Spleen (tissue), 11 donors: ENCODE results near the gene ATP6V1B1. TPM values are rescaled to one million over a fixed set of nuclear protein-coding genes. Genes with fewer than 3 reads are reported as not detected.

Experiments
- DNase-seq: peaks from one replicate; pipeline ENCODE4 v3.0.0-alpha.2; 2020
- H3K27ac ChIP-seq, 8 donors: fragments of 200-600 bp; sonication (generic) in 7 of 8; 1 replicate in 4 of 8; 2 replicates in 4 of 8; pipeline versions ENCODE4 v1.5.0 to v1.8.0; 2016 to 2021; ENCODE audit warnings: inconsistent platforms in 4 of 8, mild to moderate bottlenecking in 4 of 8, moderate library complexity in 1 of 8
- H3K27me3 ChIP-seq, 7 donors: fragments of 200-600 bp; sonication (generic) in 6 of 7; replicated peaks in 1 of 7; 1 replicate in 4 of 7; 2 replicates in 3 of 7; pipeline versions ENCODE4 v1.5.0 to v1.8.0; 2016 to 2021; ENCODE audit warnings: inconsistent platforms in 3 of 7, mild to moderate bottlenecking in 1 of 7
- H3K36me3 ChIP-seq, 6 donors: fragments of 200-600 bp; sonication (generic) in 5 of 6; 1 replicate in 4 of 6; 2 replicates in 2 of 6; pipeline versions ENCODE4 v1.5.0 to v1.8.0; 2016 to 2021; ENCODE audit warnings: inconsistent platforms in 2 of 6
- H3K4me1 ChIP-seq, 6 donors: fragments of 200-600 bp; sonication (generic) in 5 of 6; 1 replicate in 3 of 6; 2 replicates in 3 of 6; pipeline versions ENCODE4 v1.5.0 to v1.8.0; 2016 to 2021; ENCODE audit warnings: inconsistent platforms in 3 of 6
- H3K4me3 ChIP-seq, 8 donors: fragments of 200-600 bp; sonication (generic) in 7 of 8; 1 replicate in 4 of 8; 2 replicates in 4 of 8; pipeline versions ENCODE4 v1.5.0 to v1.8.0; 2016 to 2021; ENCODE audit warnings: inconsistent platforms in 4 of 8, mild to moderate bottlenecking in 4 of 8, moderate library complexity in 2 of 8
- H3K9me3 ChIP-seq, 8 donors: fragments of 200-600 bp; sonication (generic) in 7 of 8; 1 replicate in 4 of 8; 2 replicates in 4 of 8; pipeline versions ENCODE4 v1.5.0 to v1.8.0; 2016 to 2021; ENCODE audit warnings: inconsistent platforms in 4 of 8
- POLR2A ChIP-seq, 3 donors: fragments of 450-650 bp; IDR thresholded peaks; one replicate each; pipeline ENCODE4 v1.5.1; 2017; ENCODE audit warnings: antibody characterized with exemption in 3 of 3, mild to moderate bottlenecking in 1 of 3
- POLR2AphosphoS5 ChIP-seq, 3 donors: sonication (generic); formaldehyde crosslinking; IDR thresholded peaks; one replicate each; pipeline ENCODE4 v1.5.1; 2017; ENCODE audit warnings: antibody characterized with exemption in 3 of 3
- WGBS, 5 donors: extraction: QIAGEN DNeasy Blood & Tissue Kit in 3 of 5; methylation state at CpG; one replicate each; pipeline versions ENCODE4 v1.1.5 to v1.1.7; 2013 to 2018; 5-methylcytosine and 5-hydroxymethylcytosine counted together
- intact Hi-C: fragments of 100-400 bp; cut with DNase I; formaldehyde crosslinking; loops from one replicate; pipeline ENCODE4 v1.15.0; 2023; ENCODE audit warnings: low total_unique reads
- polyA plus RNA-seq, 3 donors: library from polyadenylated mRNA; stranded (reverse); fragments of 200-250 nt; gene quantifications; one replicate each; pipeline ENCODE4 v1.2.1, GENCODE V29; 2013
- total RNA-seq, 7 donors: library from RNA; depleted of rRNA in 3 of 7; stranded (reverse); fragments of >200 nt in 3 of 7; fragmentation: NEBNext Ultra II Directional in 4 of 7; extraction: Animal tissue kit (Norgen Biotek cat#: 25700) in 4 of 7; gene quantifications; one replicate each; pipeline versions ENCODE4 v1.1.0 to v1.2.1, GENCODE V29; 2016 to 2021
- TF ChIP-seq, protein P1 (sequence below), 11 experiments: fragments of 200-600 bp in 7 of 11; fragments of 450-650 bp in 4 of 11; sonication (generic) in 4 of 11; IDR thresholded peaks in 8 of 11; conservative IDR thresholded peaks in 3 of 11; 1 replicate in 7 of 11; 2 replicates in 4 of 11; pipeline versions ENCODE4 v1.4.0 to v1.8.0; 2016 to 2021; ENCODE audit warnings: antibody characterized with exemption in 11 of 11, inconsistent platforms in 4 of 11, mild to moderate bottlenecking in 1 of 11
- donor health status: healthy with polysubstance abuse.
- donor health status: DM: no; HTN: no; CAD: no; lungs with moderate emphysema.
- donor health status: DM: no; HTN: no; CAD: no.
- donor health status: Bipolar disorder and iron deficiency.
- donor health status: healthy.
- donor health status: DM: no; HTN: no; CAD: no.
- donor health status: DM: yes; HTN: yes; CAD: no.

The ATP6V1B1 gene
- total and polyA plus RNA-seq, 10 donors: 0.06 to 0.11 TPM; not detected in 8

DNA sequence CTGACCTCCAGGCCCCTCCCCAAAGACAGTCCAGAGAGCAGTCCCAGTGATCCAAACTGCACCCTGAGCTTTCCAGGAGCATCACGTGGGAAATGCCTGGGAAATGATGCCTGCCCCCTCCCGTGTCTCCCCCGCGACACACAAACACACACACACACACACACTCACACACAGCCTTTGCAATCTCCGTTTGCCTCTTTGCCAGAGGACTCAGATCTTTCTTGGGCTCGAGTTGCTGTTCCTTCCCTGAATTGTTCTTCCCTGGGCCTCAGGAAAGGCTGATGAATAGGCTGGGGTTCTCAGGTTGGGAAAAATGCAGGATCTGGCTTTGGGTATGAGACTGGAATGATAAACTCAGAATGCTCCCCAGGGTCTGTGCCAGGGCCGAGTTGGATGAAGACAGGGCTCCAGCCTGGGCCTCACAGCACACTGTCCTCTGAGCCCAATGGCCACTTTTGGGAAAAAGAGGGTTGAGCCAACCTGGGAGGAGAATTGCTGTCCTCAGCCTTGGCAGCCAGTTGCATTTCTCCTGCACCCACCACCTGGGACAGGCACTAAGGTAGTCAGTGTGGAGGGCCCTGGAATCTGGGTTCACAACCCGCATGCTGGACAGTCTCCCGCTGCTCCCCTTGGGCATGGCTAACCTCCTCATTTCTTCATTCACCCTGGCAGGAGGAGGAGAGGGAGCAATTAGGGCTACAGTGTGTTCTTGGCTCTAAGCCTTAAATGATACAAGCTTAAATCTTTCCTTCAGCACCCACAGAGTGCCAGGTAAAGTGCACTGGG is 43.9 kb upstream of the ATP6V1B1 start:
- TF ChIP-seq POLR2AphosphoS5 (IDR thresholded peaks at IDR 0.05) (no peak), POLR2A (IDR thresholded peaks at IDR 0.05) (no peak)
- TF ChIP-seq, protein P1, sequence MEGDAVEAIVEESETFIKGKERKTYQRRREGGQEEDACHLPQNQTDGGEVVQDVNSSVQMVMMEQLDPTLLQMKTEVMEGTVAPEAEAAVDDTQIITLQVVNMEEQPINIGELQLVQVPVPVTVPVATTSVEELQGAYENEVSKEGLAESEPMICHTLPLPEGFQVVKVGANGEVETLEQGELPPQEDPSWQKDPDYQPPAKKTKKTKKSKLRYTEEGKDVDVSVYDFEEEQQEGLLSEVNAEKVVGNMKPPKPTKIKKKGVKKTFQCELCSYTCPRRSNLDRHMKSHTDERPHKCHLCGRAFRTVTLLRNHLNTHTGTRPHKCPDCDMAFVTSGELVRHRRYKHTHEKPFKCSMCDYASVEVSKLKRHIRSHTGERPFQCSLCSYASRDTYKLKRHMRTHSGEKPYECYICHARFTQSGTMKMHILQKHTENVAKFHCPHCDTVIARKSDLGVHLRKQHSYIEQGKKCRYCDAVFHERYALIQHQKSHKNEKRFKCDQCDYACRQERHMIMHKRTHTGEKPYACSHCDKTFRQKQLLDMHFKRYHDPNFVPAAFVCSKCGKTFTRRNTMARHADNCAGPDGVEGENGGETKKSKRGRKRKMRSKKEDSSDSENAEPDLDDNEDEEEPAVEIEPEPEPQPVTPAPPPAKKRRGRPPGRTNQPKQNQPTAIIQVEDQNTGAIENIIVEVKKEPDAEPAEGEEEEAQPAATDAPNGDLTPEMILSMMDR (IDR thresholded peaks at IDR 0.05 in 8 of 11, conservative IDR thresholded peaks at IDR 0.05 in 3 of 11): no peak
- Histone ChIP-seq H3K4me1 (peaks cover 10 to 28% (median 25%) of the 10 kb centered on the region in 6 donors), H3K36me3 (no peaks in the 10 kb centered on the region), H3K9me3 (no peaks in the 10 kb centered on the region), H3K27ac (no peak overlapping the region), H3K27me3 (peaks cover 6 to 100% (median 81%) of the 10 kb centered on the region in 7 donors), H3K4me3 (no peak overlapping the region)
- intact Hi-C loops: no loop called here
- no peak for DNase-seq
- 32 to 46% (median 41%) methylated on average over 9 of the region's 9 CpGs for WGBS, 5 donors

DNA sequence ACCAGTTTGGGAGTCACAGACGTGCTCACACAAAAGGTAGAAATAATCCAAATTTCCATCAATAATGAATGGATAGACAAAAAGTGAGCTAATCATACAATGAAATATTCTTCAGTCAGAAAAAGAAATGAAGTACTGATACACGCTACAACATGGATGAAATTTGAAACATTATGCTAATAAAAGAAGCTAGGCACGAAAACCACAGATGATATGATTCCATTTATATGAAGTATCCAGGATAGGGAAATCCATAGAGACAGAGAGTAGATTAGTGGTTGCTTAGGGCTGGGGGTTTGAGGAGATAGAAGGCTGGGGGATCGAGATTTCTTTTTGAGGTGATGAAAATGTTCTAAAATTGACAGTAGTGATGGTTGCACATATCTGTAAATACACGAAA is 43.0 kb upstream of the ATP6V1B1 start:
- no peaks in the 10 kb centered on the region for H3K36me3 ChIP-seq
- H3K27me3 ChIP-seq: peaks cover 9 to 100% (median 81%) of the 10 kb centered on the region in 7 donors
- intact Hi-C loops: no loop called here
- H3K27ac ChIP-seq: no peak overlapping the region
- WGBS, 5 donors: 49 to 67% (median 60%) methylated on average over 5 of the region's 5 CpGs
- DNase-seq: no peak
- H3K4me1 ChIP-seq: peaks cover 7 to 25% (median 15%) of the 10 kb centered on the region in 6 donors
- no peaks in the 10 kb centered on the region for H3K9me3 ChIP-seq
- no peak overlapping the region for H3K4me3 ChIP-seq
- TF ChIP-seq, protein P1 (IDR thresholded peaks at IDR 0.05 in 8 of 11, conservative IDR thresholded peaks at IDR 0.05 in 3 of 11): no peak
- no peak for TF ChIP-seq POLR2A (IDR thresholded peaks at IDR 0.05)
- TF ChIP-seq POLR2AphosphoS5 (IDR thresholded peaks at IDR 0.05): no peak

DNA sequence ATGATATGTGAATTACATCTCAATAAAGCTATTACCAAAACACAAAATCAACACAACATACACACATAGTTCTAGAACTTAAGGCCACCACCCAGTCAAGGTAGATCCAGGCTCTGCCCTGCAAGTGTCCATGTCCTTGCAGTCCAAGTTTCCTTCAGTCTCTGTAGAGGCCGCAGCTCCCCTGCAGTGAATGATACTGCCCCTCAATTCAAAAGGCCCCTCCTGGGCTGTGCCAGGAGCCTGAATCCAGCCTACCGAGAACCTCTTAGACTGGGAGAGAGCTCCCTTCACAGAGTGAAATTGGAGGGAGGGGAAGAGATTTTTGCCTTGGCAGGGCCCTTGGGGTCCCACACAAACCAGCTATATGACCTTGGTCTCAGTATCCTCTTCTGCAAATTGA is 42.5 kb upstream of the ATP6V1B1 start:
- H3K4me3 ChIP-seq: no peak overlapping the region
- peaks cover 12 to 100% (median 81%) of the 10 kb centered on the region in 7 donors for H3K27me3 ChIP-seq
- H3K27ac ChIP-seq: no peak overlapping the region
- intact Hi-C loops: no loop called here
- no peak for TF ChIP-seq POLR2A (IDR thresholded peaks at IDR 0.05)
- TF ChIP-seq POLR2AphosphoS5 (IDR thresholded peaks at IDR 0.05): no peak
- TF ChIP-seq, protein P1 (IDR thresholded peaks at IDR 0.05 in 8 of 11, conservative IDR thresholded peaks at IDR 0.05 in 3 of 11): no peak
- no peaks in the 10 kb centered on the region for H3K36me3 ChIP-seq
- DNase-seq: no peak
- H3K4me1 ChIP-seq: peaks cover 3 to 24% (median 12%) of the 10 kb centered on the region in 6 donors
- no peaks in the 10 kb centered on the region for H3K9me3 ChIP-seq
- WGBS, 5 donors: 33 to 68% (median 53%) methylated on average over 2 of the region's 2 CpGs

DNA sequence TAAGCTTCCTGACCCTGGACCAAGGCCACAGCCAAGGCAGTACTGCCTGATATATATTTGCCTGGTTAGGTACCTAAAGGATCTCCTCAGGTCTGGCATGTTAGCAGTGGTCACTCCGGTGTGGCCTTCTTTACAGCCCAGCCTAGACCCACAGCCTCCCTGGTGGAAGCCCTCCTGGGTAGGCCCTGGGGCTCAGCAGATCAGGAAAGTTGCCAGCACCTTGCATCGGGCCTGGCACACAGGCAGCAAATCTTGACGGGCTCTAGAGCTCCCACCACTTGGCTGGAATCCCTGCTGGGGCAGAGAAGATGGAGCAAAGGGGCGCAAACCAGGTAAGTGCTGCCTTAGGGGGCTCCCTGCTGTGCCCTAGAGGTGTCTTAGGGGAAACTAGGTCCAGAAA is 40.9 kb upstream of the ATP6V1B1 start:
- Histone ChIP-seq H3K27ac (no peak overlapping the region), H3K4me1 (peaks cover 0 to 18% (median 7%) of the 10 kb centered on the region in 6 donors), H3K27me3 (peaks cover 11 to 100% (median 81%) of the 10 kb centered on the region in 7 donors), H3K4me3 (no peak overlapping the region), H3K36me3 (no peaks in the 10 kb centered on the region), H3K9me3 (no peaks in the 10 kb centered on the region)
- TF ChIP-seq POLR2AphosphoS5 (IDR thresholded peaks at IDR 0.05): no peak
- TF ChIP-seq, protein P1 (IDR thresholded peaks at IDR 0.05 in 8 of 11, conservative IDR thresholded peaks at IDR 0.05 in 3 of 11): no peak
- TF ChIP-seq POLR2A (IDR thresholded peaks at IDR 0.05): no peak
- 69 to 86% (median 77%) methylated on average over 3 to 4 of the region's 4 CpGs for WGBS, 5 donors
- intact Hi-C loops: no loop called here
- DNase-seq: no peak
